H1 (cell line): ENCODE measurements around the gene CNDP2. TPM values are rescaled to one million over a fixed set of nuclear protein-coding genes. Genes with fewer than 3 reads are reported as not detected.

Source experiments
- CTCF ChIA-PET: fragments of 300-600 bp; sonication (Branson Sonifier 250); formaldehyde crosslinking; loops from one replicate; lab custom pipeline; 2021; ENCODE audit not compliant: partially characterized antibody; lab: Charles Lee
- POLR2A ChIA-PET: fragments of 300-600 bp; sonication (Branson Sonifier 250); formaldehyde crosslinking; loops from one replicate; lab custom pipeline; 2021; ENCODE audit warnings: inconsistent platforms; ENCODE audit not compliant: partially characterized antibody; lab: Charles Lee
- DNase-seq, 2 experiments: peaks; one replicate each; pipeline versions ENCODE4 v3.0.0 to v3.0.0-alpha.2; 2010 to 2022; ENCODE audit warnings: low spot score in 2 of 2, low read depth in 1 of 2, mixed read lengths in 1 of 2
- FAIRE-seq: peaks from 2 replicates; lab custom pipeline; 2011; peaks lifted over from hg19 to GRCh38; lab: Jason Lieb, UNC
- H2AFZ ChIP-seq: 2 replicates; pipeline ENCODE4 v1.8.1; 2012; ENCODE audit warnings: low read length, inconsistent platforms
- H2AK5ac ChIP-seq: 2 replicates; pipeline ENCODE4 v1.6.1; 2013; ENCODE audit warnings: low read depth, low read length
- H2BK120ac ChIP-seq: replicated peaks from 2 replicates; pipeline ENCODE3; 2013; ENCODE audit warnings: low read depth, low read length, inconsistent platforms
- H2BK12ac ChIP-seq: 2 replicates; pipeline ENCODE4 v1.6.1; 2013; ENCODE audit warnings: low read depth, low read length
- H2BK15ac ChIP-seq: 2 replicates; pipeline ENCODE4 v1.6.1; 2013; ENCODE audit warnings: low read length
- H2BK20ac ChIP-seq: 2 replicates; pipeline ENCODE4 v1.6.1; 2013; ENCODE audit warnings: low read length
- H2BK5ac ChIP-seq: 2 replicates; pipeline ENCODE4 v1.6.1; 2013; ENCODE audit warnings: low read depth, low read length
- H3K14ac ChIP-seq: 2 replicates; pipeline ENCODE4 v1.6.1; 2013; ENCODE audit warnings: inconsistent platforms; ENCODE audit not compliant: insufficient read length
- H3K18ac ChIP-seq: 2 replicates; pipeline ENCODE4 v1.6.1; 2013; ENCODE audit warnings: low read length; ENCODE audit errors: extremely low read depth
- H3K23ac ChIP-seq: 2 replicates; pipeline ENCODE4 v1.6.1; 2013; ENCODE audit warnings: inconsistent platforms; ENCODE audit not compliant: insufficient read length
- H3K23me2 ChIP-seq: 2 replicates; pipeline ENCODE4 v1.6.1; 2013; ENCODE audit warnings: low read depth, low read length
- H3K27ac ChIP-seq: 2 replicates; pipeline ENCODE4 v1.6.1; 2011; ENCODE audit warnings: low read depth, low read length, inconsistent platforms
- H3K27me3 ChIP-seq, 4 experiments: replicated peaks in 1 of 4; 1 replicate in 1 of 4; 2 replicates in 3 of 4; pipeline versions ENCODE4 v1.6.1 to v1.8.1; 2011 to 2013; ENCODE audit warnings: low read length in 3 of 4, mild to moderate bottlenecking in 3 of 4, inconsistent platforms in 2 of 4, mixed read lengths in 2 of 4, moderate library complexity in 1 of 4; ENCODE audit not compliant: control insufficient read depth in 3 of 4, insufficient read depth in 3 of 4; ENCODE audit errors: extremely low read depth in 1 of 4
- H3K36me3 ChIP-seq, 4 experiments: 2 replicates each; pipeline versions ENCODE4 v1.6.1 to v1.8.1; 2011 to 2013; ENCODE audit warnings: mild to moderate bottlenecking in 4 of 4, low read length in 3 of 4, moderate library complexity in 2 of 4, control low read depth in 1 of 4, inconsistent platforms in 1 of 4; ENCODE audit not compliant: insufficient read depth in 4 of 4, control insufficient read depth in 2 of 4
- H3K4ac ChIP-seq: replicated peaks from 2 replicates; pipeline ENCODE3; 2013; ENCODE audit warnings: low read length, low read depth, mixed read lengths, inconsistent platforms; ENCODE audit not compliant: insufficient read length
- H3K4me1 ChIP-seq, 4 experiments: replicated peaks in 1 of 4; 1 replicate in 1 of 4; 2 replicates in 3 of 4; pipeline versions ENCODE4 v1.6.1 to v1.8.1; 2011 to 2013; ENCODE audit warnings: low read length in 3 of 4, inconsistent platforms in 2 of 4, mixed read lengths in 1 of 4; ENCODE audit not compliant: insufficient read depth in 4 of 4, control insufficient read depth in 3 of 4
- H3K4me2 ChIP-seq, 2 experiments: 2 replicates each; pipeline versions ENCODE4 v1.6.1 to v1.8.1; 2011 to 2013; ENCODE audit warnings: low read depth in 2 of 2, low read length in 2 of 2, control low read depth in 1 of 2, inconsistent platforms in 1 of 2, mild to moderate bottlenecking in 1 of 2; ENCODE audit not compliant: insufficient read depth in 1 of 2
- H3K4me3 ChIP-seq, 4 experiments: fragments of 200-600, 300-600 bp in 1 of 4; sonication (generic), shearing (Covaris generic), sonication (Bioruptor Twin) in 1 of 4; 2 replicates each; pipeline versions ENCODE4 v1.5.1 to v1.8.1; 2011 to 2016; ENCODE audit warnings: low read length in 4 of 4, low read depth in 3 of 4, control low read depth in 2 of 4, inconsistent platforms in 2 of 4, mild to moderate bottlenecking in 2 of 4, mixed read lengths in 1 of 4, moderate library complexity in 1 of 4; ENCODE audit not compliant: insufficient read depth in 2 of 4; ENCODE audit errors: extremely low read depth in 1 of 4
- H3K56ac ChIP-seq: replicated peaks from 2 replicates; pipeline ENCODE3; 2013; ENCODE audit warnings: low read depth, mild to moderate bottlenecking, mixed read lengths, low read length, inconsistent platforms; ENCODE audit not compliant: insufficient read length
- H3K79me1 ChIP-seq: 2 replicates; pipeline ENCODE4 v1.6.1; 2013; ENCODE audit warnings: low read depth, low read length, control low read depth
- H3K79me2 ChIP-seq, 2 experiments: 2 replicates each; pipeline versions ENCODE4 v1.6.1 to v1.8.1; 2012 to 2013; ENCODE audit warnings: low read length in 2 of 2, mild to moderate bottlenecking in 2 of 2, inconsistent platforms in 1 of 2; ENCODE audit not compliant: insufficient read depth in 2 of 2, control insufficient read depth in 1 of 2
- H3K9ac ChIP-seq, 4 experiments: replicated peaks in 1 of 4; 1 replicate in 1 of 4; 2 replicates in 3 of 4; pipeline versions ENCODE4 v1.6.1 to v1.8.1; 2011 to 2013; ENCODE audit warnings: low read depth in 3 of 4, low read length in 3 of 4, control low read depth in 2 of 4, mild to moderate bottlenecking in 2 of 4, moderate library complexity in 2 of 4, inconsistent platforms in 1 of 4; ENCODE audit errors: extremely low read depth in 1 of 4
- H3K9me3 ChIP-seq, 2 experiments: 2 replicates each; pipeline versions ENCODE4 v1.6.1 to v1.8.1; 2012 to 2013; ENCODE audit warnings: mild to moderate bottlenecking in 2 of 2, moderate library complexity in 2 of 2, control low read depth in 1 of 2, inconsistent platforms in 1 of 2, low read depth in 1 of 2, low read length in 1 of 2, mixed read lengths in 1 of 2; ENCODE audit not compliant: insufficient read depth in 2 of 2
- H4K20me1 ChIP-seq, 2 experiments: replicated peaks in 1 of 2; 2 replicates each; pipeline versions ENCODE3 to v1.8.1; 2011 to 2013; ENCODE audit warnings: inconsistent platforms in 2 of 2, low read length in 2 of 2, mild to moderate bottlenecking in 1 of 2; ENCODE audit not compliant: insufficient read depth in 2 of 2, control insufficient read depth in 1 of 2
- H4K5ac ChIP-seq: 2 replicates; pipeline ENCODE4 v1.6.1; 2013; ENCODE audit warnings: low read length, low read depth, mixed read lengths, inconsistent platforms; ENCODE audit not compliant: insufficient read length
- H4K8ac ChIP-seq: 2 replicates; pipeline ENCODE4 v1.8.0; 2013; ENCODE audit warnings: mild to moderate bottlenecking, moderate library complexity, low read length, inconsistent platforms; ENCODE audit not compliant: insufficient read depth; ENCODE audit errors: extremely low read depth
- H4K91ac ChIP-seq: replicated peaks from 2 replicates; pipeline ENCODE3; 2013; ENCODE audit warnings: low read length, mixed read lengths, inconsistent platforms; ENCODE audit not compliant: insufficient read length
- EGR1 ChIP-seq: IDR thresholded peaks from 2 replicates; pipeline ENCODE4 v1.6.1; 2011; ENCODE audit warnings: low read depth, low read length, borderline replicate concordance
- EZH2 ChIP-seq: fragments of 200-600 bp; sonication (generic); IDR thresholded peaks from 2 replicates; pipeline ENCODE4 v1.7.1; 2012; ENCODE audit warnings: low read depth, mild to moderate bottlenecking, moderate library complexity, low read length, inconsistent platforms; ENCODE audit not compliant: severe bottlenecking
- FOSL1 ChIP-seq: IDR thresholded peaks from 2 replicates; pipeline ENCODE4 v1.6.1; 2011; ENCODE audit warnings: mild to moderate bottlenecking, low read depth, low read length, moderate library complexity; ENCODE audit not compliant: insufficient read depth
- GTF2F1 ChIP-seq: IDR thresholded peaks from 2 replicates; pipeline ENCODE4 v1.6.1; 2012; ENCODE audit warnings: low read depth, low read length, improper control_type of control experiment, borderline replicate concordance
- PHF8 ChIP-seq: fragments of 200-600 bp; sonication (generic); conservative IDR thresholded peaks from 2 replicates; pipeline ENCODE4 v1.7.1; 2012; ENCODE audit warnings: low read depth, mild to moderate bottlenecking, inconsistent platforms, low read length, moderate library complexity
- SAP30 ChIP-seq: fragments of 300-600 bp; sonication (generic); IDR thresholded peaks from 2 replicates; pipeline ENCODE4 v1.7.1; 2012; ENCODE audit warnings: low read length, moderate library complexity, mild to moderate bottlenecking, inconsistent platforms; ENCODE audit not compliant: insufficient read depth, insufficient replicate concordance
- WGBS, 2 experiments: shearing (Covaris generic) in 1 of 2; methylation state at CpG; one replicate each; pipeline versions ENCODE4 v1.1.6 to v1.1.7; 2013 to 2015; ENCODE audit warnings: low lambda C conversion rate in 2 of 2, mixed read lengths in 2 of 2, inconsistent platforms in 1 of 2, low coverage in 1 of 2, missing lambda C conversion rate in 1 of 2; ENCODE audit not compliant: insufficient replicate concordance in 2 of 2, insufficient coverage in 1 of 2, insufficient read length in 1 of 2; ENCODE audit errors: extremely low coverage in 1 of 2, missing lambda C conversion rate in 1 of 2; 5-methylcytosine and 5-hydroxymethylcytosine counted together
- polyA plus RNA-seq, 7 experiments: library from polyadenylated mRNA; depleted of rRNA in 3 of 7; stranded (reverse) in 5 of 7; unstranded in 2 of 7; fragments of >200 nt in 5 of 7; fragments of 200-250 nt in 2 of 7; gene quantifications; 1 replicate in 5 of 7; 2 replicates in 1 of 7; 4 replicates in 1 of 7; pipeline versions ENCODE4 v1.2.1 to v1.2.3, GENCODE V29; 2011 to 2013; ENCODE audit warnings: missing spikeins in 2 of 7, mixed read lengths in 2 of 7
- total RNA-seq: library from RNA; stranded (reverse); fragmentation: NEBNext Ultra II Directional; extraction: Animal tissue kit (Norgen Biotek cat#: 25700); gene quantifications from 2 replicates; pipeline ENCODE4 v1.2.1, GENCODE V29; 2021
- TF ChIP-seq, protein P1 (sequence below): IDR thresholded peaks from 2 replicates; pipeline ENCODE4 v1.6.1; 2012; ENCODE audit warnings: inconsistent platforms
- TF ChIP-seq, protein P2 (sequence below), 3 experiments: IDR thresholded peaks; 1 replicate in 2 of 3; 2 replicates in 1 of 3; pipeline versions ENCODE4 v1.5.1 to v1.6.1; 2011; ENCODE audit warnings: low read length in 3 of 3, mild to moderate bottlenecking in 3 of 3, inconsistent platforms in 2 of 3, low read depth in 1 of 3, moderate library complexity in 1 of 3; ENCODE audit not compliant: insufficient read depth in 1 of 3; ENCODE audit errors: control extremely low read depth in 1 of 3

The CNDP2 gene
- total and polyA plus RNA-seq, 2 of the 8 experiments (the other 6 are each of a cell fraction or from before 2014, with no cell fraction given) = 71.8 to 243 TPM

DNA sequence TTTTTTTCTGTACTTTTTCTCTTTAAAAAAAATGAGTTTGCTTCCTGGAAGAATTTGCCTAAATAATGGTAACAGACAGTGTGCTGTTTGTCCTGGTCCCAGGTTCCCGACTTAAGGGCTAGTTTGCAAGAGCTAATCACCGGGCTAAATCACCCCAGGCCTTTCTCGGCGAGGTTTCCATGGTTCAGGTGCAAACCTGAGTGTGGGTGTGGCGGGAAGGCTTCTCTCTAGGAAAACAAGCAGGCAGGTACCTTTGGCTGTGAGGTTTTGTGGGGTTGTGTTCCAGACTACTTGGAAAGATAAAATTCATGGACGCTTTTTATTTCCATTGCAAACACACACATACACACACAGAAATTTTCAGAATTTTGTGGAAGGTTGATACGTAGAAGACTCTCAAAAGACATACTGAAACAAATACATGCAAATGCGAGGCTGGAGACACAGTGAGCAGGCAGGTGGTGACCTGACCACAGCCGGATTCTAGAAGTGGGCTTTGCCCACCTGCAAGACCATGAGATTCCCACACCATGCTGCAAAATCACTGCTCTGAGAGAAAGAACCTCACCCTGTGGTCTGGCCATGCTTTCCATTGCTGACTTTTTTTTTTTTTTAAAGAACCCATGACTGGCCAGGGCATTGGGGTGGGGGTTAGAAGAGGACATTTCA lies 39.0 kb downstream of the CNDP2 start:
- 90% methylated on average over 9 of the region's 9 CpGs; no CpG with 5 or more reads in 1 of the 2 experiments for WGBS, 2 experiments
- H2BK20ac ChIP-seq = no peak overlapping the region
- H3K4me2 ChIP-seq = no peak overlapping the region
- no peaks in the 10 kb centered on the region for H3K79me2 ChIP-seq
- H3K23ac ChIP-seq = no peak overlapping the region
- no peak overlapping the region for H2AK5ac ChIP-seq
- no peak overlapping the region for H2BK12ac ChIP-seq
- H3K9ac ChIP-seq = no peak overlapping the region
- no peak for DNase-seq
- no peak overlapping the region for H3K4ac ChIP-seq
- TF ChIP-seq EZH2 = no peak
- no peak for TF ChIP-seq PHF8
- TF ChIP-seq GTF2F1 = no peak
- TF ChIP-seq EGR1 = no peak
- TF ChIP-seq, protein P1, sequence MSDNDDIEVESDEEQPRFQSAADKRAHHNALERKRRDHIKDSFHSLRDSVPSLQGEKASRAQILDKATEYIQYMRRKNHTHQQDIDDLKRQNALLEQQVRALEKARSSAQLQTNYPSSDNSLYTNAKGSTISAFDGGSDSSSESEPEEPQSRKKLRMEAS = no peak
- TF ChIP-seq, protein P2, sequence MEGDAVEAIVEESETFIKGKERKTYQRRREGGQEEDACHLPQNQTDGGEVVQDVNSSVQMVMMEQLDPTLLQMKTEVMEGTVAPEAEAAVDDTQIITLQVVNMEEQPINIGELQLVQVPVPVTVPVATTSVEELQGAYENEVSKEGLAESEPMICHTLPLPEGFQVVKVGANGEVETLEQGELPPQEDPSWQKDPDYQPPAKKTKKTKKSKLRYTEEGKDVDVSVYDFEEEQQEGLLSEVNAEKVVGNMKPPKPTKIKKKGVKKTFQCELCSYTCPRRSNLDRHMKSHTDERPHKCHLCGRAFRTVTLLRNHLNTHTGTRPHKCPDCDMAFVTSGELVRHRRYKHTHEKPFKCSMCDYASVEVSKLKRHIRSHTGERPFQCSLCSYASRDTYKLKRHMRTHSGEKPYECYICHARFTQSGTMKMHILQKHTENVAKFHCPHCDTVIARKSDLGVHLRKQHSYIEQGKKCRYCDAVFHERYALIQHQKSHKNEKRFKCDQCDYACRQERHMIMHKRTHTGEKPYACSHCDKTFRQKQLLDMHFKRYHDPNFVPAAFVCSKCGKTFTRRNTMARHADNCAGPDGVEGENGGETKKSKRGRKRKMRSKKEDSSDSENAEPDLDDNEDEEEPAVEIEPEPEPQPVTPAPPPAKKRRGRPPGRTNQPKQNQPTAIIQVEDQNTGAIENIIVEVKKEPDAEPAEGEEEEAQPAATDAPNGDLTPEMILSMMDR (IDR thresholded peaks at IDR 0.05; ENCODE audit: control extremely low read depth in 1 of 3, insufficient read depth in 1 of 3, low read depth in 1 of 3, low read length in 3 of 3) = no peak
- TF ChIP-seq SAP30 = no peak
- no peak for TF ChIP-seq FOSL1
- TF ChIP-seq, all 59 proteins: peak for 0
- Histone ChIP-seq H2BK15ac (no peak overlapping the region), H3K23me2 (no peaks in the 10 kb centered on the region), H3K27me3 (no peaks in the 10 kb centered on the region), H3K36me3 (no peaks in the 10 kb centered on the region), H3K14ac (no peak overlapping the region), H4K8ac (no peak overlapping the region), H3K9me3 (no peaks in the 10 kb centered on the region), H3K56ac (no peak overlapping the region), H4K91ac (no peak overlapping the region), H3K4me1 (no peaks in the 10 kb centered on the region; a peak in 1 of 7 replicates), H3K27ac (no peak overlapping the region), H2BK120ac (no peak overlapping the region), H4K5ac (no peak overlapping the region), H4K20me1 (no peaks in the 10 kb centered on the region), H2AFZ (no peak overlapping the region), H3K79me1 (no peaks in the 10 kb centered on the region), H3K18ac (no peak overlapping the region), H2BK5ac (no peak overlapping the region), H3K4me3 (no peak overlapping the region)
- POLR2A ChIA-PET = no interaction called here
- no peak for FAIRE-seq
- CTCF ChIA-PET = interaction anchor here (1.1 to 2.1 kb wide), 2 partner anchors 15 to 33 kb away, joined by 3 to 11 read pairs; no protein-coding TSS in a partner anchor
